H1 (cell line): ENCODE measurements around the gene RNF212B.
"Not testable (repeated sequence)": the region's sequence is repeated elsewhere in the genome, so short reads cannot be mapped to it uniquely, and the experiment has no call there.

Experiments
- CBX5 ChIP-seq: fragments of 300-800, 300-1000 bp; sonication (generic); IDR thresholded peaks from 2 replicates; pipeline ENCODE4 v1.7.1; 2016; ENCODE audit warnings: antibody characterized with exemption, low read length, low read depth
- CEBPB ChIP-seq: IDR thresholded peaks from 2 replicates; pipeline ENCODE4 v1.6.1; 2012; ENCODE audit warnings: low read depth, low read length
- JUN ChIP-seq: IDR thresholded peaks from 2 replicates; pipeline ENCODE4 v1.6.1; 2011; ENCODE audit warnings: low read depth, mild to moderate bottlenecking, improper control_type of control experiment, low read length
- JUND ChIP-seq: IDR thresholded peaks from 2 replicates; pipeline ENCODE4 v1.6.1; 2011; ENCODE audit warnings: mild to moderate bottlenecking, improper control_type of control experiment, low read length
- POLR2A ChIP-seq, 2 experiments: IDR thresholded peaks; 1 replicate in 1 of 2; 2 replicates in 1 of 2; pipeline ENCODE4 v1.6.1; 2011; ENCODE audit warnings: low read depth in 2 of 2, low read length in 2 of 2, mild to moderate bottlenecking in 2 of 2; ENCODE audit errors: control extremely low read depth in 1 of 2
- RAD21 ChIP-seq, 2 experiments: IDR thresholded peaks in 1 of 2; conservative IDR thresholded peaks in 1 of 2; 2 replicates each; pipeline ENCODE4 v1.6.1; 2011; ENCODE audit warnings: low read depth in 2 of 2, low read length in 2 of 2, improper control_type of control experiment in 1 of 2, inconsistent platforms in 1 of 2, mild to moderate bottlenecking in 1 of 2, moderate library complexity in 1 of 2
- TCF12 ChIP-seq: IDR thresholded peaks from 2 replicates; pipeline ENCODE4 v1.6.1; 2011; ENCODE audit warnings: low read depth, mild to moderate bottlenecking, low read length
- TF ChIP-seq, protein P1 (sequence below), 3 experiments: IDR thresholded peaks; 1 replicate in 2 of 3; 2 replicates in 1 of 3; pipeline versions ENCODE4 v1.5.1 to v1.6.1; 2011; ENCODE audit warnings: low read length in 3 of 3, mild to moderate bottlenecking in 3 of 3, inconsistent platforms in 2 of 3, low read depth in 1 of 3, moderate library complexity in 1 of 3; ENCODE audit not compliant: insufficient read depth in 1 of 3; ENCODE audit errors: control extremely low read depth in 1 of 3

DNA sequence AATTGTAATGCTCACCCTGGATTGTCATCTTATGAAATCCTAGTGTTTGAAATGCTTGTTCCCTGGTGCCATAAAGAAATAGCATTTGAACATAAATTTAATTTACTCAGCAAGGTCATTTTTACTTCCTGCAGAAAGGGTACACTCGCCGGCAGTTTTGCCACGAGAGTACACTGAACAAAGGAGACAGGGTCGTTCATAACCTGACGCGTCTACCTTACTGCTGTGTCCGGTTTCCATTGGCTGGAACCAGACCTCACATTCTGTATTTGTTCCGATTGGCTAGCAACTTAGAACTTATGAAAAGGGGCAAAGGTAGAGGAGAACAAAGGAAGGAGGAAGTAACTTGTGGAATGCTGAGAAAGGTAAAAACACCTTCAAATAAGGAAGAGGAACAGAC is 23.1 kb downstream of the RNF212B start:
- TF ChIP-seq, protein P1, sequence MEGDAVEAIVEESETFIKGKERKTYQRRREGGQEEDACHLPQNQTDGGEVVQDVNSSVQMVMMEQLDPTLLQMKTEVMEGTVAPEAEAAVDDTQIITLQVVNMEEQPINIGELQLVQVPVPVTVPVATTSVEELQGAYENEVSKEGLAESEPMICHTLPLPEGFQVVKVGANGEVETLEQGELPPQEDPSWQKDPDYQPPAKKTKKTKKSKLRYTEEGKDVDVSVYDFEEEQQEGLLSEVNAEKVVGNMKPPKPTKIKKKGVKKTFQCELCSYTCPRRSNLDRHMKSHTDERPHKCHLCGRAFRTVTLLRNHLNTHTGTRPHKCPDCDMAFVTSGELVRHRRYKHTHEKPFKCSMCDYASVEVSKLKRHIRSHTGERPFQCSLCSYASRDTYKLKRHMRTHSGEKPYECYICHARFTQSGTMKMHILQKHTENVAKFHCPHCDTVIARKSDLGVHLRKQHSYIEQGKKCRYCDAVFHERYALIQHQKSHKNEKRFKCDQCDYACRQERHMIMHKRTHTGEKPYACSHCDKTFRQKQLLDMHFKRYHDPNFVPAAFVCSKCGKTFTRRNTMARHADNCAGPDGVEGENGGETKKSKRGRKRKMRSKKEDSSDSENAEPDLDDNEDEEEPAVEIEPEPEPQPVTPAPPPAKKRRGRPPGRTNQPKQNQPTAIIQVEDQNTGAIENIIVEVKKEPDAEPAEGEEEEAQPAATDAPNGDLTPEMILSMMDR (IDR thresholded peaks at IDR 0.05; ENCODE audit: control extremely low read depth in 1 of 3, insufficient read depth in 1 of 3, low read depth in 1 of 3, low read length in 3 of 3): not testable (repeated sequence)
- not testable (repeated sequence) for TF ChIP-seq CEBPB; TCF12; POLR2A (IDR thresholded peaks at IDR 0.05; ENCODE audit: control extremely low read depth in 1 of 2, low read depth in 2 of 2, low read length in 2 of 2); RAD21 (IDR thresholded peaks at IDR 0.05 in 1 of 2, conservative IDR thresholded peaks at IDR 0.05 in 1 of 2; ENCODE audit: low read depth in 2 of 2, low read length in 2 of 2); JUN; CBX5; JUND
